Measurements from ENCODE around the gene BAZ2A.

BAZ2A gene

DNA sequence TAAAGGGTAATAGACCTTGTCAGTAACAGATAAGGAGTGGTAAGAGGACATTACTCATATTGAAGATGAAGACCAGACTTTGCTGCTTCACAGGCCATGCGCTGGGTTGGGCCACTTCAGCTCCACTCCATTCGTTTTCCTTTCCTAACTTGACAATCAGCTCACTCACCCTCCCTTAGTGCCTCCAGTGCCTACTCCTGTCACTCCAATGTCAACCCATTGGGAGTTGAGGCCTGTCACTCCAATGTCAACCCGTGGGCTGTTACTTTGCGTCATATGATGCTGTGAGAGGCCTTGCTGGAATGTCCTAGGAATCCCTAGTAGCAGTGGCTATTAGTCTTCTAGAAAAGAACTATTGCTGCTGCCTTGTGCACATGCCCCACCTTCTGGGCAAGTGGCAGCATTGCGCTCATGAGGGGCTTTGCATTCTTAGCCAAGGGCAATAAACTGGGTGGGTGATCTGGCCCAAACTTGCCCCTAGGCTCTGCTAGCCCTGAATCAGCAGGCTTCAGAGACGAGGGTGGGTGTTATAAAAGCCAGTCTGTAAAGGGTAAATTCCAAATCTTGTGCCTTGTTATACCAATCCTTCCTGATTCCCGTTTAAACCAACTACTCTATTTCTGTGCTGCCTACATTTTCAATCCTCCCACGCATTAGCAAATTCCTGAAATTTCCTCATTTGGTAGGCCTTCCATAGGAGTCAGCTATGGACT, 36.1 kb downstream of the BAZ2A start:
- FAIRE-seq (no peak), DNase-seq (ENCODE audit: insufficient read length, low spot score) (peak; percentile 62)
- peak; percentile 82 for TF ChIP-seq CTCF (IDR thresholded peaks at IDR 0.05; ENCODE audit: insufficient read depth, missing control alignments)

GRCh38 chr12:56591961-56592360, 38.2 kb downstream of the BAZ2A start:
- no peak for FAIRE-seq
- TF ChIP-seq CTCF (IDR thresholded peaks at IDR 0.05; ENCODE audit: insufficient read depth, missing control alignments) = no peak
- DNase-seq (ENCODE audit: insufficient read length, low spot score) = no peak

- FAIRE-seq (no peak), DNase-seq (ENCODE audit: insufficient read length, low spot score) (no peak)
- TF ChIP-seq CTCF (IDR thresholded peaks at IDR 0.05; ENCODE audit: insufficient read depth, missing control alignments) = no peak
Measured at GRCh38 chr12:56591126-56591525, 39.0 kb downstream of the BAZ2A start.

DNA sequence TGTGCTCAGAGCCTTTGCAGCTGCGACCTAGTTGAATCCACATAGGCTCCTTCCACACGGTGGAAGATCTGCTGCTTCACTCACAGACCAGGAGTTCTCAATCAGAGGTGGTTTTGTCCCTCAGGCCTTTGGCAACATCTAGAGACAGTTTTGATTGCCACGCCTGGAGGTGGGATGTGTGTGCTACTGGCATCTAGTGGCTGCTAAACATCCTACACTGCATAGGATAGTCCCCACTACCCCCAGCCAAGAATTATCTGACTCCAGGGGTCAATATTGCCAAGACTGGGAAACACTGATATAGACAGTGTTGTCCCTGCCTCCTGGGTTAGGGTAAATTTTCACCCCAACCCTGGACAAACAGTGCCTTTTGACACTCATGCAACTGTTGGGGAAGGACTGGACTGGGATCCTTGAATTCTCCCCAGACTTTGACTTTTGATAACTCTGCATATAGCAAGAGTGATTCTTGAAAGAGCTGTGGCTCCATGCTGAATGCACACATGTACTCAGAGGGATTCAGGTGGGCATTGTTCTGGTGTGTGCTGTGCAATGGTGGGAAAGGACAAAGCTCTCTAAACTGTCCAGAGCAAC, 39.8 kb downstream of the BAZ2A start:
- peak; percentile 38 for TF ChIP-seq CTCF (IDR thresholded peaks at IDR 0.05; ENCODE audit: insufficient read depth, missing control alignments)
- FAIRE-seq (no peak), DNase-seq (ENCODE audit: insufficient read length, low spot score) (no peak)

- TF ChIP-seq CTCF (IDR thresholded peaks at IDR 0.05; ENCODE audit: insufficient read depth, missing control alignments) = no peak
- FAIRE-seq = no peak
- no peak for DNase-seq (ENCODE audit: insufficient read length, low spot score)
Measured at GRCh38 chr12:56589783-56590182, 40.3 kb downstream of the BAZ2A start.

GRCh38 chr12:56585098-56585497, 45.0 kb downstream of the BAZ2A start:
- TF ChIP-seq CTCF (IDR thresholded peaks at IDR 0.05; ENCODE audit: insufficient read depth, missing control alignments) = no peak
- DNase-seq (ENCODE audit: insufficient read length, low spot score) (no peak), FAIRE-seq (no peak)
